HG02763 (cell line): ENCODE results near the gene SLC7A6.

ENCODE experiments used
- ATAC-seq: cut with Tn5 transposase; IDR thresholded peaks from one replicate; pipeline ENCODE4 v1.9.1; 2021; ENCODE audit warnings: mild to moderate bottlenecking, moderate library complexity; ENCODE audit not compliant: unreplicated experiment

The SLC7A6 gene

GRCh38 chr16:68339214-68339613 is 74.9 kb downstream of the SLC7A6 start:
- ATAC-seq, result no peak

GRCh38 chr16:68342620-68343019 is 78.3 kb downstream of the SLC7A6 start:
- no peak for ATAC-seq

DNA sequence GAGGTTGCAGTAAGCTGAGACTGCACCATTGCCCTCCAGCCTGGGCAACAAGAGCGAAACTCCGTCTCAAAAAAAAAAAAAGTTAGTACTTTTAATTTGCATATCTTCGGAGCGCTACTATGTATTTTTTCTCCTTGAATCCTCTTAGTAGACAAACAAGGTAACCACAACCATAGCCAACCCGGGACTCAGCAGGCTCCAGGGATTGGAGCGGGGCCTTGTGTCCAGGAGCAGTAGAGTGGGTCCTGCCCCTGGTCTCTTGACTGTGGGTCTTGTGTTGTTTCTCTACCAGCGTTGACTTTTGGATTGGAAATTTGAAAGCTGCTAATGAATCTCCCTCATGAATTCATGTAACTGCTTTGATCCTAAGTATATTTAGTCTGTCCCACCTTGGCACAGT is 78.8 kb downstream of the SLC7A6 start:
- no peak for ATAC-seq

GRCh38 chr16:68344252-68344651 is 79.9 kb downstream of the SLC7A6 start:
- ATAC-seq, result no peak

DNA sequence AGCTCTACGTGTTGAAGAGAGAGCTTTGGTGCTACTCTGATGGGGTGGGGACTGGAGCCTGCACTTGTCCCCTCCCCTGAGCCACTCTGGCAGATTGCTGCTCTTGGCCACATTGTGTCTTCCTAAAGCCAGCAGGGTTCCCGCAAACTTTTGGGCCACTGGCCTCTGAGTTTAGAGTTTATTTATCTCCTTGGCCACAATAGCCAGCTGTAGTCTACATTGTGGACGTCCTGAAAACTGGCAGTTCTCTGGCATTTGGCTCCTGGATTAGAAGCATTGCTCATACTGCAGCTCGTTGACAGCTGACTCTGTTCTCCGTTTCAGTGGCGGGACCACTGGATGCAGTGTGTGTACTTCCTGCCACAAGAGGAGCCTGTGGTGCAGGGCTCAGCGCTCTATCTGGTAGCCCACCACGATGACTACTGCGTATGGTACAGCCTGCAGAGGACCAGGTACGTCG is 81.1 kb downstream of the SLC7A6 start:
- ATAC-seq, result no peak

DNA sequence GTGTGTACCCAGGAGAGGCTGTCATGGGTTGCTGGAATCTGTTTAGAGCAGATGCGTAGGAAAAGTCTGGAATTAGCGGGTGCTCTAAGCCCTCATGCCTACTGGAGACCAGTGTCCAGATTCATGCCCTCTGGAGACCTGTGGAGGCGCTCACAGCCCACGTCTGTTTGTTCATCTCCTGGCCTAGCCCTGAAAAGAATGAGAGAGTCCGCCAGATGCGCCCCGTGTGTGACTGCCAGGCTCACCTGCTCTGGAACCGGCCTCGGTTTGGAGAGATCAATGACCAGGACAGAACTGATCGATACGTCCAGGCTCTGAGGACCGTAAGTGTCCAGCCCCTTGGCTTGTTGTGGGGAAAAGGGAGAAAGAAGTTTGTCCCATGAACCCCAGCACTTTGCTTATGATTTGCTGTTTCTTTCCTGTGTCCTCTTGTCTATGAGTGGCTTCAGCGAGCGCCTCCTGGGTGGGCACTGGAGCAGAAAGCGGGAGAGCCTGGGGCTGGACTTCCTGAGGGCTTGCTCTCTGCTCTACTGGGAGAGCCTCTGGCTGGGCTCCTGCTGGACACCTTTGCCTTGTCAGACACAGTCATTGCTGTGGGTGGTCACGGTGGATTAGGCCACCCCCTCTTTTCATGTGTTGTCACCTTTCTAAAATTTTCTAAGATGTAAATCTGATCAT is 81.8 kb downstream of the SLC7A6 start:
- ATAC-seq, result no peak

- no peak for ATAC-seq
Measured at GRCh38 chr16:68346892-68347480, 82.7 kb downstream of the SLC7A6 start.

GRCh38 chr16:68347605-68348004 is 83.3 kb downstream of the SLC7A6 start:
- no peak for ATAC-seq

DNA sequence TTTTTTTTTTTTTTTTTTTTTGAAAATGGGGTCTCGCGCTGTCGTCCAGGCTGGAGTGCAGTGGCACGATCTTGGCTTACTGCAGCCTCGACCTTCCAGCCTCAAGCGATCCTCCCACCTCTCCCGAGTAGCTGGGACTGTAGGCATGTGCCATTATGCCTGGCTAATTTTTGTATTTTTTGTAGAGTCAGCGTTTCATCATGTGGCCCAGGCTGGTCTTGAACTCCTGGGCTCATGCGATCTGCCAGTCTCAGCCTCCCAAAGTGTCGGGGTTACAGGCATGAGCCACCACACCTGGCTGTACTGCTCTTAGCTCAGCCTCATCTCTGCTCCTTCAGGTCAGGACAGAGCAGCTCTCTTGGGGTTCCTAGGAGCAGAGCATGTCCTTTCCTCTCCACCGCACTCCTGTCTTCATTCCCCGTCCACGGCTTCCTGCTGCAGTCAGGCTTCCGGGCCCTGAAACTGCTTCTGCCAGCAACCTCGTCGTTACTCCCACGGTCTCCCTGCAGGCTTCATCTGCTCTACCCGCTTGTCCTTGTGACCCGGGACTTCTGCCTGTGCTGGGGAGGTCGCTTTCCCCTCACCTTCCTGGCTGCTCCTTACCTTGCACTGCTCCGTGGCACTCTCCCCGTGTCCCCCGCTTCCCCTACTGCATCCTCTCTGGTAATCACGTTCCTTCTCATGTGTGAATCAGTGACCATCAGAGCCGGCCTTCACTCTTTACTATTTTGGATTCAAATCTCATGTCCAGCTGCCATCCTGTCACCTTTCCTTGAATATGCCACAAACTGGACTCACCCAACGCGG is 84.5 kb downstream of the SLC7A6 start:
- ATAC-seq, result no peak

GRCh38 chr16:68349838-68350410 is 85.6 kb downstream of the SLC7A6 start:
- no peak for ATAC-seq

DNA sequence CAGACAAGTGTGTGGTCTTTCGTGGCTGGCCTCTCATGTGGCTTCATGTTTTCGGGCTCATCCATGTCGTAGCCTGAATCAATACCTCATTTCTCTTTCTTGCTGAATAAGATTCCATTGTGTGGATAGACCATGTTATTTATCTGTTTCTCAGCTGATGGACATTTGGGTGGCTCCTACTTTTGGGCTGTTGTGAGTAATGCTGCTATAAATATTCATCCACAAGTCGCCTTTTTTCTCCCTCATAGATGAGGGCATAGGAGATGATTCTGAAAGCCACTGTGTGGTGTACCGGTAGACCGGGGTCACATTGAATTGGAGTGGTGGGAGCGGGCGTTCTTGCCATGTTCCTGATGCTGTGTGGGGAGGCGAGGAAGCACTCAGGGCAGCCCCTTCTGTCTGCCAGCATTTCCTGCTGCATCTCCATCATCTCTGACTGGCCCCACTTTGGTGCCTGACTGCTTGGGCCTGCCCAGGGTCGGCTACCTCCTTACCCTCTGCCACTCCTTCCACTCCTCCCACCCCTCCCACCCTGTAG is 86.6 kb downstream of the SLC7A6 start:
- ATAC-seq, result no peak
